GM12801 (cell line): ENCODE data around the gene WDR74.

Experiments
- CTCF ChIP-seq: IDR thresholded peaks from one replicate; pipeline ENCODE4 v1.5.1; 2011; ENCODE audit warnings: control low read depth; ENCODE audit not compliant: insufficient read length; ENCODE audit errors: extremely low read depth

The WDR74 gene

GRCh38 chr11:62874851-62875250 lies 35.5 kb upstream of the WDR74 start:
- no peak for TF ChIP-seq CTCF

DNA sequence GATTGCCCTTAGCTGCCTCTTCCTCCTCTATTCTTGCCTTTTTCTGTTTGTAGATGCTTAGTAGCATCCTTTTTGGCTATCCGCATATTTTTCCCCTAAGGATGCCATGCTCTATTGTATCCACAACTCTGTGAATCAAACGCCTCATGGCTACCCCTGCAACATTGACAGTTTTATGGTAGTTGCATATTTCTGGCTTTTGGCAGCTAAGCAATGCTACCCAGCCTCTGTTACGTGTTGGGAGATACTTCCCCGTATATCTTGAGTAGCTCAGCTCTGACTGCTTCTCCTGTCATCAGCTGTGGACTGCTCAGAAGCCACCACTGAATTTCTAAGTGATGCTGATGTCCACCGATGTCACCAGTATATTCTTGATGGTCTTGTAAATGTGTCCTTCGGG lies 26.2 kb upstream of the WDR74 start:
- TF ChIP-seq CTCF = no peak

DNA sequence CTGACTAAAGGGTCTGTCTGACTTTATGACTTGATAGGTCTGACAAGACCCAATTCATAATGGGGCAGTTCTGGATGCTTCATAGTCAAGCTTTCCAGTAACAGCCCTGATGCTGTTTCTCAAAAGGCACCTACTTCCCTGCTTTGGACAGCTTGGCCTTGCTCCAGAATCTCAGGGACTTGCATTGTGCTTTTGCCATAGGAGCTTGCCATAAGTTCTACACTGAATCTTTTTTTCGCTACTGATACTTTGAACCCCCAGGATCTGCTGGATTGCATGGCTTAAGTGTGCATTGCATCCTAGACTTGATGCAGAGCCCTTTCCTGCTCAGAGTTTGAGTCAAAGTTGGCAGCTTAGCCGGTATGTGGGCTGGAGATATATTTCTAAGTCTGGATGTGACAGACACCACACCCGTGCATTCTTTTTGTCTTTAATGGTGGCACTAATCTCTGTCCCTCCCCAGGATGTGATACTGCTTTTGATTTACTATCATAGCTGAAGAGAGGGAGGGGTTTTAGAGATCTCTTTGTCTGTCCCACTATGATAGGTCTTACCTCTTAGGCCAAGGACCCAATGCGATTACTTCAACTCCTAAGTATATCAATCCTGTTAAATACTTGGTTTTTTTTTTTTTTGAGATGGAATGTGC lies 24.4 kb upstream of the WDR74 start:
- no peak for TF ChIP-seq CTCF

DNA sequence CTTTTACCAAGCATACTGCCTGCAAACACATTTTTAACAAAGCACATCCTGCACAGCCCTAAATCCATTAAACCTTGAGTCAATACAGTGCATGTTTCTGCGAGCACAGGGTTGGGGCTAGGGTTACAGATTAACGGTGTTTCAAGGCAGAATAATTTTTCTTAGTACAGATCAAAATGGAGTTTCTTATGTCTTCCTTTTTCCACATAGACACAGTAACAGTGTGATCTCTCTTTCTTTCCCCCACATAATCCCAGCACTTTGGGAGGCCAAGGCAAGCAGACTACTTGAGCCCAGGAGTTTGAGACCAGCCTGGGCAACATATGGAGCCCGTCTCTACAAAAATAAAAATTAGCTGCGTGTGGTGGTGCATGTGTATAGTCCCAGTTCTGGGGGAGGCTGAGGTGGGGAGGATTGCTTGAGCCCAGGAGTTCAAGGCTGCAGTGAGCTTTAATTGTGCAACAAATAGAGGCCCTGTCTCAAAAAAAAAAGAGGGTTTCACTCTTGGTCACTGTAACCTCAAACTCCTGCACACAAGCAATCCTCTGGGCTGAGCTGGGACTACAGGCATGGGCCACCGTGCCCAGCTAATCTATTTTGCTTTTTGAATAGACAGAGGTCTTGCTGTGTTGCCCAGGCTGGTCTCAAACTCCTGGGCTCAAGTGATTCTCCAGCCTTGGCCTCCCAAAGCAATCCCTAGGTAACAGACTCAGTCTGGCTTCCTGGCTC lies 21.6 kb upstream of the WDR74 start:
- no peak for TF ChIP-seq CTCF

- TF ChIP-seq CTCF = no peak
Measured at GRCh38 chr11:62858201-62858600, 18.8 kb upstream of the WDR74 start.

DNA sequence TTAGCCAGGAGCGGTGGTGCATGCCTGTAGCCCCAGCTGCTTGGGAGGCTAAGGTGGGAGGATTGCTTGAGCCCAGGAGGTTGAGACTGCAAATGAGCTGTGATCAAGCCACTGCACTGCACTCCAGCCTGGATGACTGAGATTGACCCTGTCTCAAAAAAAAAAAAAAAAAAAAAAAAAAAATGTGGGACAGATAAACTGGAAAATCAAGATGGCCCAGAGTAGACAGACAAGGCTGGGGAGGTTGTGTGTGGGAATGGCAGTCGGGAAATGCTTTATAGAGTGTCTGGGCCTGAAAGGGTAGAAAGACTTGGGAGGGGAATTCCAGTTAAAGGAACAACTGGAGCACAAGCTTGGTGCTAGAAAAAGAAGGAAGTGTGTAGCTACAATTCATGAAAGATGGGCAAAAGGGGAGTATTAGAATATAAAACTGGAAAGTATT lies 18.2 kb upstream of the WDR74 start:
- no peak for TF ChIP-seq CTCF

DNA sequence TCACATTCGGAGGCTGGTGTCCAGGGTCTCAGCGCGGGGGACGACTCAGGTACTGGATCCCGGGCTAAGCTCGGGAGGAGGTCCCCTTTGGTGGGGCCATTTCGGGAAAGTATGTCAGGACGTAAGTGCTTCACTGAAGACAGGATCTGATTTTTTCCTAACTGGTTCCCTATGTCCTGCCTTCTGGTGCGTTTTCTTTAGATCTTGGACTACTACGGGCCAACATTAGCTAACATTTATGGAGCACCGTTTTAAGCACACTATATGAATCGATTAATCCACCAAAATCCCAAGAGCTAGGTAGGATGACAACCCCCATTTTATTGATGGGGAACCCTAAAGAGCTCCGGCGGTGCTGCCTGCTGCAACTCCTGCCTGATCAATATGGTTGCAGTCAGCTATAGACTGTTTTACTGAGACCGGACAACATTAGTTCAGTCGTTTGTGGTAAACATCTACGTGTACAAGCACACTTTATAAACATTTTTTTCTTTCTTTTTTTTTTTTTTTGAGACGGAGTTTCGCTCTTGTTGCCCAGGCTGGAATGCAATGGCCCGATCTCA lies 17.0 kb upstream of the WDR74 start:
- TF ChIP-seq CTCF = no peak
